Skeletal muscle cell (primary cell): ENCODE measurements around the gene GPATCH1.
"Not testable (repeated sequence)": the region's sequence is repeated elsewhere in the genome, so short reads cannot be mapped to it uniquely, and the experiment has no call there.

Source experiments
- DNase-seq: peaks from one replicate; pipeline ENCODE4 v3.0.0-alpha.2; 2010; ENCODE audit warnings: low read depth
- H3K4me3 ChIP-seq: 2 replicates; pipeline ENCODE4 v1.5.1; 2011; ENCODE audit warnings: low read depth, mild to moderate bottlenecking, control low read depth, low read length, moderate library complexity

The GPATCH1 gene

DNA sequence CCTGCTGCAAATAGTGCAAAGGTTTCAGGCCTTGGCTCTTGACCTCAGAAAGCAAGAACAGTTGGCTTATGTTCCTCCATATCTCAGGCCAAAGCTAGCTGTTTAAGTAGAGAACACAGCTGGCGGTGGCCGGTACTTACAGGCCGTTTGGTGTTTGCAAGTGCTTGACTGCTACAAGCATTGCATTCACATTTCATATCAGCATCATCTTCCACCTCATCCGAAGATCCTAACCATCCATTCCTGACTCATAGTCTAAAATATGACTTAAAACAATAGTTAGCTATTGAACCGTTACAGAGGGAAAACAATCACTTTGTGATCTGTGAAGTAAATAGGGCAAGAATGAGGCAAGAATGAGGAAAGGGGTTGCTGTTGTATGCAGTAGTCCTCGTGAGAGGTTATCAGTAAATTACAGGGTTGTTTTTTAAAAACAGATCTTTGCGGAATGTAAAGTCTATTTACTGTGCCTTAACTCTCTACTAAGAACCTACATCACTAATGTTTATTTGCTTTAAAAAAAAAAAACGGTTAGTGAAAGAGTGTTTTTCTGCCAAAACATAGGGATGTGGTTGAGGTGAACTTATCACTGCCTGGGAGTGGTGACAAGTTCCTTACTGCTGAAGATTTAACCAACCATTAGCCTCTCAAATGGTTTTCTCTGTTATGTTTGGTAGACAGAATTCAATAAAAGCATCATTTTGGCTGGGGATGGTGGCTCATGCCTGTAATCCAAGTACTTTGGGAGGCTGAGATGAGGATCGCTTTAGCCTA lies 29.3 kb downstream of the GPATCH1 start:
- no peak overlapping the region for H3K4me3 ChIP-seq
- DNase-seq: no peak

DNA sequence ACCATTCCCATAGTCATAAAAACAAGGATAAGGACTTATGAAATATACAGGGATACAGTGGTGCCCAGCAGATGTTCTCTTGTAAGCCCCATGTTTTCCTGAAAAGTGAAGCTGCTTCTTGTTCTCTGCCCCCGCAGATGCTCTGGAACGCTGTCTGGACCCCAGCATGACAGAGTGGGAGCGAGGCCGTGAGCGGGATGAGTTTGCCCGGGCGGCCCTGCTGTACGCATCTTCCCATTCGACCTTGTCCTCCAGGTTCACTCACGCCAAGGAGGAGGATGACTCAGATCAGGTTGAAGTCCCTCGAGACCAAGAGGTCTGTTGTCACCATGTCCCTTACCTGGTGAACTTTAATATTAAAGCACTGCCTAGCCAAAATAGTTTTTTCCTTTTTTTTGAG lies 30.6 kb downstream of the GPATCH1 start:
- DNase-seq: no peak
- H3K4me3 ChIP-seq: no peak overlapping the region

- H3K4me3 ChIP-seq: no peak overlapping the region
- no peak for DNase-seq
Measured at GRCh38 chr19:33114312-33114711, 33.3 kb downstream of the GPATCH1 start.

GRCh38 chr19:33117501-33117900 lies 36.5 kb downstream of the GPATCH1 start:
- H3K4me3 ChIP-seq: no peak overlapping the region
- DNase-seq: no peak

- H3K4me3 ChIP-seq: no peak overlapping the region
- no peak for DNase-seq
Measured at GRCh38 chr19:33118643-33119042, 37.7 kb downstream of the GPATCH1 start.

- no peak for DNase-seq
- no peak overlapping the region for H3K4me3 ChIP-seq
Measured at GRCh38 chr19:33124207-33125098, 43.5 kb downstream of the GPATCH1 start.

GRCh38 chr19:33125929-33126388 lies 45.0 kb downstream of the GPATCH1 start:
- DNase-seq: peak; percentile 25
- no peak overlapping the region for H3K4me3 ChIP-seq

- DNase-seq, H3K4me3 ChIP-seq: not testable (repeated sequence)
Measured at GRCh38 chr19:33126712-33127111, 45.7 kb downstream of the GPATCH1 start.

DNA sequence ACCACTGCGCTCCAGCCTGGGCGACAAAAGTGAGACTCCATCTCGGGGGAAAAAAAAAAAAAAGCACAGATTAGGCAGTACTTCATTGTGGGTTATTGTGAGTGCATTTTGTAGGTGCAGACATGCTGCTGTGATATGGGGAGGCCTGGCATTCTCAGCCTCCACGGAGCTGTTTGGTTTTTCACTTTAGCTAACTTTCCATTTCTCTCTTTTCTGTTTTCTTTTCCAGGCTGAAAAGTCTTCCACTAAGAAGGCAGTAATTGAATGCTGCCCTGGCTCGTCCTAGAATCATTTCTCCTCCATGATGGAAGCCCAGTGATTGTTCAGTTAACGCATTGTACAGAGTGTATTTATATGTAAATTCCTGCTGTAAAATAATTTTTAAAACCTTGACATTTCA lies 48.9 kb downstream of the GPATCH1 start:
- no peak for DNase-seq
- no peak overlapping the region for H3K4me3 ChIP-seq

DNA sequence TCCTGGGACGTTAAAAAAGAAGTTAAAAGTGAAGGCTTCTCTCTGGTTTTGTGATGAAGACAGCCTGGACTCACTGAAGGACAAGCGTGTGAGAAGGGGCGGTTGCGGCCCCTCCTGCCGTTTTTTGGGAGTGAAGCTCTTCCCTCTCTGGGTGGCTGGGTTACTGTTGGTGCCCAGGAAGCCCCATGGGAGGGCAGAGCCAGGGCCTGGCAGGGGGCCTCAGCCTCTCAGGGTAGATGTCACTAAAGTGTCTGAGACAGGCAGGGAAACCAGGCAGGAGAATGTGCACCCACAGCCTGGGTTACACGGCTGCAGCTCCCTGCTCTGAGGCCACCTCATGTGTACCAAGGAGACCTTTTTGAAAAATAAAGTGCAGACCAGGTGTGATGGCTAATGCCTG lies 49.5 kb downstream of the GPATCH1 start:
- no peak for DNase-seq
- H3K4me3 ChIP-seq: no peak overlapping the region

GRCh38 chr19:33132021-33132420 lies 51.0 kb downstream of the GPATCH1 start, which contains the start of gene WDR88:
Gene WDR88, plus strand, starts transcription at chr19:33132114. Its CDS starts 56 bp downstream, at chr19:33132170.
- no peak within 1 kb of the TSS for H3K4me3 ChIP-seq
- DNase-seq: no peak

DNA sequence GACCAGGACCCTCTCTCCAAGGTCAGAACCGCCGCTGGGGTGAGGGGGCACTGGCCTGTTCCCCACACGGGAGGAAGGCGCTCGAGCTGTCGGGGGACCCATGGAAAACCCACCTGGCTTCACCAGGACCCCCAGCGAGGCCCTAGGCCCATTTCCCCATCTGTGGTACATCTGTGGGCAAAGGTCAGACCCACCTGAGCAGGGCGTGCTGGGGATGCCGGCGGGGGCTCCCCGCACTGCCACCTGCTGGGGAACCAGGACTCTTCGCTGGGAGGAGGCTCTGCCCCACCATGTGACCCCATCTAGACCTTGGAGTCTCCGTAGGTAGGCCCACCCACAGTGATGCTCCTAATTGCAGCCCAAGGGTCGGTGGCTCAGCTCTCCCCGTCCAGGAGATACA lies 51.4 kb downstream of the GPATCH1 start:
- no peak for DNase-seq
- no peak overlapping the region for H3K4me3 ChIP-seq

DNA sequence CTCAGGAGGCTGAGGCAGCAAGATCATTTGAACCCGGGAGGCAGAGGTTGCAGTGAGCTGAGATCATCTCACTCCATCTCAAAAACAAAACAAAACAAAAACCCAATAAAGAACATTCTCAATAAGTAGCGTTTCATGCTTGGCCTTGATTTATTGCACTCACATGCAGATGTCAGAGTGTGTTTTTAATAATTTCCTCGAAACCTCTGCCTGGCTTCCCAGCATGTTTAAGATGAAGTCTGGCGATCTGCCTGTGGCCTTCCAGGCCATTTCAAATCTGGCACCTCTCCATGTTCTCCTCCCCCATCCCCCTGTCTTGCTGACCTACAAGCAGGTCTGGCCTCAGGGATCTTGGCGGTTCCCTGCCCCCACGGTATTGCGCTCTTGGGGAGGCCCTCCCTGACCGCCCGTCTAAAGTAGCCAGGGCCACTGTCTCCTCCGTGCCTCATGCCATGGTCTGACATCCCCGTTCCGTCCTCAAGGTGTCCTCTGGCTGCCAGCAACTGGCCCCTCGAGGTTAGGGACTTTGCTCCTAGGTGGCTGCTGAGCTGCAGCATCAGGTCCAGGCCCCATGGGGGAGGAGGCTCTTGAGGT lies 52.6 kb downstream of the GPATCH1 start:
- H3K4me3 ChIP-seq: no peak overlapping the region
- DNase-seq: no peak

GRCh38 chr19:33134571-33135041 lies 53.6 kb downstream of the GPATCH1 start:
- no peak overlapping the region for H3K4me3 ChIP-seq
- no peak for DNase-seq

DNA sequence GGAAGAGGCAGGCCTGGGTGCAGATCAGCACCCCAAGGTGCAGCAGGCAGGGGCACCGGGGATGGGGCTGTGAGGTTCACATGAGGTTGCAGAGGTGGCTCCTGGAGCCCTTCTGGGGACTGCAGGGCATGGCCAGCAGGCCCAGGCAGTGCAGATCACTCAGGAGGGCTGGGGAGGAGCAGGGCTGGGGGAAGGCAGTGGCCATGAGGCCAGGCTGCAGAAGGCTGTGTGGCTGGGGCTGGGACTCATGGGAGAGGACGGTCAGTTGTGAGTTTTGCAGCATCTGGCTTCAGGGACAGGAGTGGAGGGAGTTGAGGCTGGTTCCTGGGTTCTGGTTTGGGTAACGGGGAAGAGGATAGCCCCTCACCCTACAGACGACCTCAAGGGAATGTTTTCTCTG lies 58.2 kb downstream of the GPATCH1 start:
- no peak for DNase-seq
- H3K4me3 ChIP-seq: no peak overlapping the region

DNA sequence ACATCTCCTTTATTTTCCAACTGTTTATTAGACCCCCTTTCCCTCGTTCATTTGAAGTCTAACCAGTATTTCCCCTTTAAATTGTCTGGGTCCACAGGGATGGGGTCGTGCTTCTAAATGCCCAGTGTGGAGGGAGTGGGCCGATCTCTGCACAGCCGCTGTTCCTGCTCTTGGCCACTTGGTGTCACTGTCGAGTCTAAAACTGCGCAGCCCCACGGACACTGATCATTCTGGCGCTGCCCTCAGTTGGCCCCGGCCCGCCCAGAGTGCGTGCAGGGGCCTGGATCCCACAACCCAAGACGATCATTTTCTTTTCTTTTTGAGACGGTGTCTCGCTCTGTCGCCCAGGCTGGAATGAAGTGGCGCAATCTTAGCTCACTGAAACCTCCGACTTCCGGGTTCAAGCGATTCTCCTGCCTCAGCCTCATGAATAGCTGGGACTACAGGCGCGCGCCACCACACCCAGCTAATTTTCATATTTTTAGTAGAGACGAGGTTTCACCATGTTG lies 63.0 kb downstream of the GPATCH1 start:
- DNase-seq: no peak
- no peak overlapping the region for H3K4me3 ChIP-seq

GRCh38 chr19:33146209-33146608 lies 65.2 kb downstream of the GPATCH1 start:
- no peak overlapping the region for H3K4me3 ChIP-seq
- no peak for DNase-seq

DNA sequence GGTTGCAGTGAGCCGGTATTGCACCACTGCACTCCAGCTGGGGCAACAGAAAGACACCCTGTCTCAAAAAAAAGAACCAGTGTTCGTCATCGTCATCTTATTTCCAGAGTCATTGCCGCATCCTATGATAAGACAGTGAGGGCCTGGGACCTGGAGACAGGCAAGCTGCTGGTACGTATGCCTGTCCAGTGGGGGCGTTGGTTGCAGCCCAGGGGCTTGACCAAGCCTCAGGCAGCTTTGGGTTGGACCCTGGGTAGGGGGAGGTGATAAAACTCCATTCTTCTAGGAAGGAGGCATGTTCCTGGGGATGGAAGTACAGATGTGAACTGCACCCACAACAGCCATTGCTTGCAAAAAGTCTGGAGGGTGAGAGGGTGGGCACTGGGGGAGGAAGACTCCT lies 66.6 kb downstream of the GPATCH1 start:
- DNase-seq: no peak
- no peak overlapping the region for H3K4me3 ChIP-seq

DNA sequence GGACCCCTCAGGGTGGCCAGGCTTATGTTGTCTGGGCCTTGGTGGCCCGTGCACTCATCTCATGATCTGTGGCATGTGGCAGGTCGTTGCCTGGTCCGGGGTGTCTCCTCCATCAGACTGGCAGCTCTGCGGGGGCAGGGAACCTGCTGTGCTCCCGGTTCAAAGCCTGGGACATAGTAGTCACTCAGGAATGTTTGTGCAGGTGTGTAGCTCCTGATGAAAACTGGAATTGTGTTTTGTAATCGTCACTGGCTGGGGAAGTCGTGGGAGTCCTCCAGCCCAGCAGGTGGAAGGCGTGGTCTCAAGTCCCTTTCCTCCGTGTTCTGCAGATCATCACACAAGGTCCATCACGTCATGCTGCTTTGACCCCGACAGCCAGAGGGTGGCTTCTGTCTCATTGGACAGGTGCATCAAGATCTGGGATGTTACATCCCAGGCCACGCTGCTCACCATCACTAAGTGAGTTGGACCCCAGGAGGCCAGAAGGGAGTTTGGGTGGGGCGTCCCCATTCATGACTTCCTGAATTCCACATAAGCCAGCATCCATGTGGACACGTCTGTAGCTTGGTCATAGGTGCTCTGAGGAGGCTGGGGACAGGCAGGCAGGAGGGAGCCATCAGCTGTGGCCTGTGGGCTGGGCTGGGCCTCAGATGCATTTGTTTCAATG lies 70.0 kb downstream of the GPATCH1 start:
- DNase-seq: no peak
- no peak overlapping the region for H3K4me3 ChIP-seq
